GM19099 (cell line): ENCODE results near the gene IP6K2.

ENCODE experiments used
- POLR2A ChIP-seq: IDR thresholded peaks from 3 replicates; pipeline ENCODE4 v1.6.1; 2011; ENCODE audit warnings: low read depth; ENCODE audit not compliant: insufficient read length; ENCODE audit errors: extremely low read depth

IP6K2 gene, protein sequence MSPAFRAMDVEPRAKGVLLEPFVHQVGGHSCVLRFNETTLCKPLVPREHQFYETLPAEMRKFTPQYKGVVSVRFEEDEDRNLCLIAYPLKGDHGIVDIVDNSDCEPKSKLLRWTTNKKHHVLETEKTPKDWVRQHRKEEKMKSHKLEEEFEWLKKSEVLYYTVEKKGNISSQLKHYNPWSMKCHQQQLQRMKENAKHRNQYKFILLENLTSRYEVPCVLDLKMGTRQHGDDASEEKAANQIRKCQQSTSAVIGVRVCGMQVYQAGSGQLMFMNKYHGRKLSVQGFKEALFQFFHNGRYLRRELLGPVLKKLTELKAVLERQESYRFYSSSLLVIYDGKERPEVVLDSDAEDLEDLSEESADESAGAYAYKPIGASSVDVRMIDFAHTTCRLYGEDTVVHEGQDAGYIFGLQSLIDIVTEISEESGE

DNA sequence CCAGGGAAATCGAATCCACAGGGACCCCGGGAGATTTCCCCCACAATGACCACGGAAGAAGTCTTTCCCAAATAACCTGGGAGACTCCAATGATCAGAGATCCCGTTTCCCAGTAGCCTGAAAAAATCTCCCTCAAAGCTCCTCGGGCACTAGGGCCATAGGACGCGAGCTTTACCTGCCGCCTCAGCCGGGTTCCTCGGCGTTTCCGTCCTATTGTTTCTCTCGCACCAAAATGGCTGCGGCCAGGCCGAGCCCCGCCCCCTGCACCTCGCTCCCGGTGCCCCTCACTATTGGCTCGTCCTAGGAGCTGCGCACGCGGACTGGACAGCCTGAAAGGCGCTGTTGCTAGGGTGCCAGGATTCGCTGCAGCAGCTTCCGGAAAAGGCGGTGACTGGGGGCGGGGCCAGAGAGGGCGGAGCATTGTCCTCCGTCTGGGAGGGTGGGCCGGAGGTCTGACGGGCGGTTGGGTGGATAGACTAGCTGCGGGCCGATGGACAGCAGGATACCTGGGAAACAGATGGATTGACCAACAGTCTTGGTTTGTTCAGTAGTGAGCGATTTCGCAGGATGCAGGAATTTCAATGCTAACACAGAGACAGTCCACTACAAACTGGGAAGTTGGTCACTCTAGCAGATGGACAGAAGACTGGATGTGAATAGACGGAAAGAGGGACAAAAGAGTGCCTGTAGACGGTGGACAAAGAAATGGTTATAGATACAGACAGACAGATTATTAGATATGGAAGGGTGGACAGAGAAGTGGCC is at the start of gene IP6K2:
Gene IP6K2 (minus strand): TSS at position 240 of the 765 bp plus-strand sequence. CDS start 21,930 bp downstream, outside the sequence.
- peak; percentile 91 for TF ChIP-seq POLR2A

GRCh38 chr3:48765376-48765775 is 48.4 kb upstream of the IP6K2 start:
- TF ChIP-seq POLR2A, result no peak

DNA sequence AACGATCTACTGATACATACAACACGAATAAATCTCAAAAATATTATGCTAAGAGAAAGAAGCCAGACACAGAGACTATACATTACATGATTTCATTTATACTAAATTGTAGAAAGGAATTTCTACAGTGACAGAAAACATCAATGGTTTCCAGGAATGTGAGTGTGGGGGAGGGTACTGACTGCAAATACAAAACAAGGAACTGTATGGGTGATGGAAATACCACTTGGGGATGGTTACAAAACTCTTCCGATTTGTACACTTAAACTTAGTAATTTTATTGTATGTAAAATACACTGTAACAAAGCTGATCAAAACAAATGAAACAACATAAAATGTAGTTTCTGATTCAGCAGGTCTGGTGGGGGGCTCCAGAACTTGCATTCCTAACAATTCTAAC is 45.8 kb upstream of the IP6K2 start:
- TF ChIP-seq POLR2A, result no peak

- no peak for TF ChIP-seq POLR2A
These were observed 42.0 kb upstream of the IP6K2 start for GRCh38 chr3:48759071-48759470.

- no peak for TF ChIP-seq POLR2A
These were observed 39.6 kb upstream of the IP6K2 start for GRCh38 chr3:48756640-48757039.

GRCh38 chr3:48750856-48751255 is 33.8 kb upstream of the IP6K2 start:
- no peak for TF ChIP-seq POLR2A

DNA sequence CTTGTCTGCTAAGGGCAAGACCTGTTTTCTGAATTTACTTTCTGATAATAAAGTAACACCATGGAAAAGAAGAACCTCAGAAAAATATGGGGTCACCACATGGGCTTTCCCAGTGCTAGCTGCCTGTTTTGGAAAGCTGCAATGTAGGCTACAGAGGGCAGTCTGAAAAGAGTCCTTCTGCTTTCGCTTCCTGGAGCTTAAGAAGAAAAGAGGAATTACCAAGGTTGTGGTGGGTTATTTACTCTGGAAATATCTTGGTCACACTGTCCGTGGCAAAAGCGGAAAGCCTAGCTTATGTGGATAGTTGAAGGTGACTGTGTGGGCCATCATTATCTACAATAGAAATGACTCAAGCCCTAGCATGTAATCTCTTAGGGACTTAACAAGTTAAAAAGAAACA is 31.7 kb upstream of the IP6K2 start:
- TF ChIP-seq POLR2A, result no peak

- TF ChIP-seq POLR2A, result no peak
These were observed 30.7 kb upstream of the IP6K2 start for GRCh38 chr3:48747706-48748105.

DNA sequence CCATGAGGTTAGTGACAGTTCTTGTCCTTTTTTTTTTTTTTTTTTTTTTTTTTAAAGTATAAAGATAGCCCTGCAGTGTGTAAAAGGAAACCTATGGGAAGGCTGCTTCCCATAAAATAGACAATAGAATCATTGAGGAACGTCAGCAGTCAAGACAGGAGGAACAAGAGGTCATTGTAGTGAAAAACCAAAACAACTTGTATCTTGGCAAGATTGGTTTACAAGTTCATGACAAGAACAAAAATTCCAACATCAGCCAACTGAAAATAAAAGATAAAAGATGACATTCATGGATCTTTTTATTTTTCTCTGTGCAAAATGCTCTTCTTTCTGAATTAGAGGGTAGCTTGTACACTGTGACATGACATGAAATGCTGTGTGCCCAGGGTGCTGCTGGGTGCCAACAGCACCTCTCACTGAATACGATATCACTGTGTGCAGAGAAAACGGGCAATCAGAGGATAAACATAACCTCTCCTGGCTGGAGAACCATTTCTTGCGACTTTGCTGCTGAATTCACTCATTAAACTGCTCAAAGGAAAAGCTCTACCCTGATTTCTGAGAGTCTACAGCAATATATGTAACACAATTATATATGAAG is 30.1 kb upstream of the IP6K2 start:
- TF ChIP-seq POLR2A, result no peak

- no peak for TF ChIP-seq POLR2A
These were observed 26.8 kb upstream of the IP6K2 start for GRCh38 chr3:48743773-48744172.

GRCh38 chr3:48739955-48740823 is 23.2 kb upstream of the IP6K2 start:
- no peak for TF ChIP-seq POLR2A

GRCh38 chr3:48739617-48739954 is 22.6 kb upstream of the IP6K2 start:
- TF ChIP-seq POLR2A, result no peak

DNA sequence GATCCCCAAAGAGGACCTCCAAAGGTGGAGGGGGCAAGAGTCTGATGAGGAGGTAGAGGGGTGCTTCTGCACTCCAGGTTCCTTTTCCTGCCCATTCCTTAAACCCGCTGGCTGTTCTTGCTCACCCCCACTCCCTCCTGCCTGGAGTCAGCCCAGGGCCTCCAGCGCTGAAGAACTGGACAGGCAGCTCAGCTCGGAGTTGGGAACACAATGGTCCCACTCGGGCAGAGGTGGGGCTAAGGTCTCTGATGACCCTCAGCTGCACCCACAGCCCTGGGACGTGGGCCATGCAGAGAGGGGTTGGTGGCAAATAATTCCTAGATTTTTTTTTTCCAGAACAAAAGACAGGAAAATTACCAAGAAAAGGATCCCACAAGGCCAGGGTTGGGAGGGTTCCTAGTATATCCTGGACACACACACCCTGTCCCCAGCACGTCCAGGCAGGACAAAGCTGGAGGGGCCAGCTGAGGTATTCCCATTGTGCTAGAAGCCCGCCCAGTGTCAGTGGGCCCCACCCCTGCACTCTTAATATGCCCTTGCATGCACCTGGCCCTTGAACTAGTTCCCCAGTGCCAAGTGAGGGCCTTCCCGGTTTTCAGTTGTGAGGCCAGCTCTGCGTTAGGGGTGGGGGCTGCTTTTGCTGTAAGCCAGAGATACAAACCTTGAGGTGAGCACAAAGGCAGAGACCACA is 22.1 kb upstream of the IP6K2 start:
- no peak for TF ChIP-seq POLR2A

GRCh38 chr3:48738144-48738536 is 21.1 kb upstream of the IP6K2 start:
- no peak for TF ChIP-seq POLR2A
